Ramos (cell line): ENCODE data around the gene ZNF438.
"Not testable (repeated sequence)": the region's sequence is repeated elsewhere in the genome, so short reads cannot be mapped to it uniquely, and the experiment has no call there.

Source experiments
- in situ Hi-C: fragments of 300-500 bp; cut with MboI; formaldehyde crosslinking; loops from one replicate; pipeline ENCODE4 v1.14.3; 2022; ENCODE audit warnings: low sequenced_read_pairs; ENCODE audit not compliant: unreplicated experiment

The ZNF438 gene, protein sequence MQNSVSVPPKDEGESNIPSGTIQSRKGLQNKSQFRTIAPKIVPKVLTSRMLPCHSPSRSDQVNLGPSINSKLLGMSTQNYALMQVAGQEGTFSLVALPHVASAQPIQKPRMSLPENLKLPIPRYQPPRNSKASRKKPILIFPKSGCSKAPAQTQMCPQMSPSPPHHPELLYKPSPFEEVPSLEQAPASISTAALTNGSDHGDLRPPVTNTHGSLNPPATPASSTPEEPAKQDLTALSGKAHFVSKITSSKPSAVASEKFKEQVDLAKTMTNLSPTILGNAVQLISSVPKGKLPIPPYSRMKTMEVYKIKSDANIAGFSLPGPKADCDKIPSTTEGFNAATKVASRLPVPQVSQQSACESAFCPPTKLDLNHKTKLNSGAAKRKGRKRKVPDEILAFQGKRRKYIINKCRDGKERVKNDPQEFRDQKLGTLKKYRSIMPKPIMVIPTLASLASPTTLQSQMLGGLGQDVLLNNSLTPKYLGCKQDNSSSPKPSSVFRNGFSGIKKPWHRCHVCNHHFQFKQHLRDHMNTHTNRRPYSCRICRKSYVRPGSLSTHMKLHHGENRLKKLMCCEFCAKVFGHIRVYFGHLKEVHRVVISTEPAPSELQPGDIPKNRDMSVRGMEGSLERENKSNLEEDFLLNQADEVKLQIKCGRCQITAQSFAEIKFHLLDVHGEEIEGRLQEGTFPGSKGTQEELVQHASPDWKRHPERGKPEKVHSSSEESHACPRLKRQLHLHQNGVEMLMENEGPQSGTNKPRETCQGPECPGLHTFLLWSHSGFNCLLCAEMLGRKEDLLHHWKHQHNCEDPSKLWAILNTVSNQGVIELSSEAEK

GRCh38 chr10:31031558-31032257 is at the start of gene ZNF438:
ZNF438 (minus strand) TSS chr10:31031865; CDS start chr10:30877034, 154,831 bp downstream.
- in situ Hi-C loops = no loop called here

GRCh38 chr10:31076610-31076988 is 44.9 kb upstream of the ZNF438 start:
- in situ Hi-C loops = no loop called here

- in situ Hi-C loops = no loop called here
These were observed 44.4 kb upstream of the ZNF438 start for GRCh38 chr10:31075881-31076609.

DNA sequence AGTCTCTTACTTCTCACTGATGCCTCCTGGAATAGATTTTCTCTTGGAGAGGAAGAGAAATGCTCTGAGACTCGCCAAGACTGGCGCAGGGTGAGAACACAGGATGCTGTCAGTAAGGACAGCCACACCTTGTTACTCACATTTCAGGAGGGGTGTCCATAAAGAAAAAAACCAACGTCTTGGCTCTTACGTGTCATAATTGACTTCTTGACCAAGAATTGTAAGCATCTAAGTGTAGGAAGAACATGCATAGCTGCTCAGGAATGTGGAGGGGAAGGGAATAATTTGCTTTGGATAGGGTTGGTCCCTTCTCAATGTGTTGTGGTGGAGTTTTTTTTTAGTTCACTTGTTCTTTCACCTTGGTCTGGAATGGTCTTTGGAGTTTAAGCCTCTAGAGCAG is 43.8 kb upstream of the ZNF438 start:
- in situ Hi-C loops = no loop called here

DNA sequence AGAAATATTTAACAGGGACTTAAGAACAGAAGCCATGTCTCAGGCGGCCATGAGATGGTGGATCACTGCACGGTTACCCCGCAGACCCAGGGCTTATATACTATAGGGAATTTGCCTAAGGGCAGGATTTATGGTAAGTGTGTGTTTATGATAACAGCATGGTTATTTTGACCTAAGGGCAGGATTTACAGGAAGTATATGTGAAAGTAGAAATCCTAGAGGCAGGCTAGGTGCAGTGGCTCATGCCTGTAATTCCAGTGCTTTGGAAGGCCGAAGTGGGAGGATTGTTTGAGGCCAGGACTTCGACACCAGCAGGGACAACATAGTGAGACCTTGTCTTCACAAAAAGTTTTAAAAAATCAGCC is 43.0 kb upstream of the ZNF438 start:
- in situ Hi-C loops = no loop called here

GRCh38 chr10:31073996-31074721 is 42.5 kb upstream of the ZNF438 start:
- in situ Hi-C loops = no loop called here

GRCh38 chr10:31073211-31073610 is 41.5 kb upstream of the ZNF438 start:
- in situ Hi-C loops = no loop called here

DNA sequence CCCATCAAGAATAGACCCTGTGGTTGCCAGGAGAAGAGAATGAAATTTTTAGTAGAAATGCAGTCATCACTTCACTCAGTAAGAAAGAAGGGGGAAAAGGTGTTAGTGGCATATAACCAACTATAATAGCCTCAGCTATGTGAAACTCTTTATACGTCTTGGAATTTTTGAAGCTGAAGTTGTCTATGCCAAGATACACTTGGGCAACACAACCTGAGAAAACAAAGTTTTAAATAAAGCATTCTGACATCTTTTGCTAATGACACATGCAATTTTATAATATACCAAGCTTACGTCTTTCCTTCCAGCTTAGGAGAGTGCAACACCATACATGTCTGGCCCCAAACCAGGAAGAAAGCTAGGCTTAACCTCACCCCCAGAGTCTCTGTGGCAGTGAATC is 40.8 kb upstream of the ZNF438 start:
- in situ Hi-C loops = no loop called here

DNA sequence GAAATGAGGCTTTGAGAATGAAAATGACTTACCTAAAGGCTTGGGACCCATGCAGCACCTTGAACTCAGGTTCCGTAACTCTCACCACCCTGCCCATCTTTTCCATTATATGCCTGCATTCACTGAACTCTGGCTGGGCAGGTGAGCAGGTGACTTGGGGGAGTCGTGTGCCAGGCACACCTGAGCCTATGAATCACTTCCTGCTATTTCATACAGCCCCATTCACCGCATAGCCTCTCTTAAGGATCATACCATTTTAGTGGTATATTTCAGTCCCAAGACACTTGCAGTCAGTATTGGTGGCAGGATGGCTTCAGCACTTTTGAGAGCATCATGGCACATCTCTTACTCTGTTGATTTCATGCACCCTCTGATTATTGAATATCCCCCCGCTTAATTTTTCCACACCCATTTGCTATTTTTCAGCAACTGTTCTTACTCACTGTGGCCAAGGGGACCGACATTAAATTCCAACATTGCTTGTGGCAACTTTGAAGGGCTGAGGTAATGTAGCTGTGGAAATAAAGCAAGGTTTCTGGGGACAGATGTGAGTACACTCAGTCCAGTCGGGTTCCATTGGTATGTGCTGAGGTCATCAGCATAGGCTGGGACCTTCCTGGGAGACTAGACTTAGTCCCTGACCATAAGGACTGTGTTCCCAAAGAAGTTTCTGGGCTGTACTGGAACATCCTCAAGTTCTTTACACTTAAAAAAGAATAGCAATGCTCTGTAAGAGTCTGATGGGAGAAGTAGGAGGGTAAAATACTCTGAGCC is 39.8 kb upstream of the ZNF438 start:
- in situ Hi-C loops = no loop called here

- in situ Hi-C loops = no loop called here
These were observed 39.0 kb upstream of the ZNF438 start for GRCh38 chr10:31070691-31071090.

DNA sequence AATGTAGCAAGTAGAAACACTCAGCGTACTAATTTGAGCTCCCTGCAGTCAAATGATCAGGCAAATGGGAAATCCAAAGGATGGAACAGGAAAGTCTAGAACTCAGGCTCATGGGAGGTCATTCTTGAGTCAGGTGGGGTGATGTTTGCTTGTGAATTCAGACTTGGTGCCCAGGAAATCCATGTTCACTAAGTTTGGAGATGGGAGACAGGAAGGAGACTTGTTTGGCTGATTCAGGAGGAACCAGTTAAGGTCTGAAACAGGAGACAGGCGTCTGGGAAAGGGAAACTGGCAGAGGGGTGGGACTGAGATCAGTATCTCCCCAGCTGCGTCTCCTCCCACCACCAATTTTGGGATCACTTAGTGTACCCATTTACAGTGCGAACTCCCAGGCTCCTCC is 38.4 kb upstream of the ZNF438 start:
- in situ Hi-C loops = no loop called here

GRCh38 chr10:31069411-31069810 is 37.7 kb upstream of the ZNF438 start:
- in situ Hi-C loops = no loop called here

- in situ Hi-C loops = no loop called here
These were observed 32.7 kb upstream of the ZNF438 start for GRCh38 chr10:31064348-31064747.

DNA sequence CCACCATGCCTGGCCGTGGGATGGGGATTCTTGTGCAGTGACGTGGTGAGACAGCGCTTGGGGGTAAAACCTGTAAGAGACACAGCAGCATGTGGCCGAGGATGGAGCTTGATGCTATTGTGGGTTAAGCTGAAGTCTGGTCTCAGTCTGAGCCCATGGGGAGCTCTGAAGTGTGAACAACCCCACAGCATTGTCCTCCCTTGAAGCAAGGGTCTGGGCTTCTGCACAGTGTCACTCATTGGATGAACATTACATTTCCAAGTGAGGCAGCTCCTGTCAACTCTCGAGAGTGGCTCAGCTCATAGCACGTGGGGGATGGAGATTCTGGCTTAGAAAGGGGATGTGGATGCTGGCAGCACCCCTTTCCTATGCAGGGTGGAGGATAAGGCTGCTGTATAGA is 32.2 kb upstream of the ZNF438 start:
- in situ Hi-C loops = no loop called here

GRCh38 chr10:31062856-31063255 is 31.2 kb upstream of the ZNF438 start:
- in situ Hi-C loops = no loop called here

- in situ Hi-C loops = no loop called here
These were observed 30.3 kb upstream of the ZNF438 start for GRCh38 chr10:31061941-31062340.

- in situ Hi-C loops = no loop called here
These were observed 27.4 kb upstream of the ZNF438 start for GRCh38 chr10:31058795-31059703.

GRCh38 chr10:31056678-31057077 is 25.0 kb upstream of the ZNF438 start:
- in situ Hi-C loops = not testable (repeated sequence)
